ENCODE measurements around the gene CDC42BPG. TPM values are rescaled to one million over a fixed set of nuclear protein-coding genes. Genes with fewer than 3 reads are reported as not detected.

CDC42BPG gene
- total and polyA plus RNA-seq, 9 of the 15 experiments (the other 6 are each of a cell fraction or from before 2014, with no cell fraction given) = 0.04 to 8.8 (median 2.1) TPM

- peak; percentile 38; the same call in 1 of the 2 replicates for TF ChIP-seq ZNF592 (IDR thresholded peaks at IDR 0.05)
- no peak for TF ChIP-seq MEF2A (IDR thresholded peaks at IDR 0.05; ENCODE audit: control insufficient read depth, low read depth, low read length)
- no peak for TF ChIP-seq SNRNP70 (optimal IDR thresholded peaks at IDR 0.05; ENCODE audit: low read depth, low read length)
- TF ChIP-seq SPI1 (IDR thresholded peaks at IDR 0.05; ENCODE audit: borderline replicate concordance, low read depth, low read length) = peak; percentile 92
- 0 out of 2 replicates have a peak, but pooled peaks have one; percentile 17 for TF ChIP-seq PYGO2 (tag; IDR thresholded peaks at IDR 0.05)
- TF ChIP-seq ZNF644 (tag; IDR thresholded peaks at IDR 0.05; ENCODE audit: low read depth) = no peak
- no peak for TF ChIP-seq NR2C2 (CRISPR knock-in tag; IDR thresholded peaks at IDR 0.05)
- TF ChIP-seq NR2C2 (tag; IDR thresholded peaks at IDR 0.05) = peak; percentile 71
- TF ChIP-seq TEAD2 (tag; IDR thresholded peaks at IDR 0.05) = no peak
- TF ChIP-seq NR2C1 (IDR thresholded peaks at IDR 0.05) = peak; percentile 82
- peak; percentile 78 for TF ChIP-seq NR2C1 (tag; IDR thresholded peaks at IDR 0.05)
Measured at GRCh38 chr11:64861227-64861975, 16.9 kb upstream of the CDC42BPG start (continued).

All from K562 (cell line).